Fibroblast of lung (primary cell): ENCODE data around the gene MCEE.

Experiments
- CTCF ChIP-seq, 2 donors: IDR thresholded peaks in 1 of 2; conservative IDR thresholded peaks in 1 of 2; 1 replicate in 1 of 2; 2 replicates in 1 of 2; pipeline ENCODE4 v1.5.1; 2011 to 2012; ENCODE audit warnings: low read length in 2 of 2, control low read depth in 1 of 2, inconsistent platforms in 1 of 2, low read depth in 1 of 2, mild to moderate bottlenecking in 1 of 2
- EZH2 ChIP-seq: IDR thresholded peaks from 2 replicates; pipeline ENCODE4 v1.5.1; 2012; ENCODE audit warnings: low read length, control low read depth, mild to moderate bottlenecking; ENCODE audit errors: missing control alignments

- TF ChIP-seq CTCF (conservative IDR thresholded peaks at IDR 0.05 in 1 of 2, IDR thresholded peaks at IDR 0.05 in 1 of 2; ENCODE audit: low read depth in 1 of 2, low read length in 2 of 2) (no peak), EZH2 (no peak)
Observed at GRCh38 chr2:71136174-71136573, 6.1 kb upstream of the MCEE start.
